ENCODE results near the gene C16orf96. TPM values are rescaled to one million over a fixed set of nuclear protein-coding genes. Genes with fewer than 3 reads are reported as not detected.

C16orf96 gene
- total RNA-seq, 1 donor from 2014 or later: not detected

DNA sequence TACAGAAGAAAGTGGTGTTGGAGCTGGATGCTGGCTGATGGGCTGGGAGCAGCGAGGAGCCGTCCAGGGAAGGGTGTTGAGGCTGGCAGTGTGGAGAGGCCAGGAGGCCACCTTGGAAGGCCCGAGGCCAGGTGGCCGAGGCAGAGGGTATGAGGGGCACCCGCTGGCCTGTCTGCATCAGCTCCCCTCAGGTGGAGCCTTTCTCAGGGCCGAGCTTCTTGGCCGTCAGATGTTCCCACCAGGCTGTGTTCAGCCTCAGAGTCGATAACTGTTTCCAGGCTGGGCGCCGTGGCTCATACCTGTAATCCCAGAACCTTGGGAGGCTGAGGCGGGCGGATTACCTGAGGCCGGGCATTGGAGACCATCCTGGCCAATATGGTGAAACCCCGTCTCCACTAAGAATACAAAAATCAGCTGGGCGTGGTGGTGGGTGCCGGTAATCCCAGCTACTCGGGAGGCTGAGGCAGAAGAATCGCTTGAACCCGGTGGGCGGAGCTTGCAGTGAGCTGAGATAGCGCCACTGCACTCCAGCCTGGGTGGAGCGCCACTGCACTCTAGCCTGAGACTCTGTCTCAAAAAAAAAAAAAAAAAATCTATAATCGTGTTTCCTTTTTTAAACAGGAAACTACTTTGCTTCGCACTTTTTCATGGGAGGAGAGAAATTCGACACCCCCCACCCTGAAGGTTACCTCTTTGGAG lies 93.8 kb downstream of the C16orf96 start:
- DNase-seq: no peak

Small RNAs within 50 kb of the gene (small RNA-seq; reads per million reads assigned to genes)
- not detected for gene RN7SL850P

Other genes with a start within 250 kb of the C16orf96 start
- 5.1 TPM for gene GLIS2, start 240.3 kb upstream of the C16orf96 start, total RNA-seq
- 21.2 TPM for gene PAM16, start 205.0 kb upstream of the C16orf96 start, total RNA-seq
- gene VASN, start 184.5 kb upstream of the C16orf96 start, total RNA-seq: 2.5 TPM
- gene CORO7, start 139.7 kb upstream of the C16orf96 start, total RNA-seq: 38.8 TPM
- gene DNAJA3, start 130.5 kb upstream of the C16orf96 start, total RNA-seq: 32.1 TPM
- 51.2 TPM for gene NMRAL1, start 81.7 kb upstream of the C16orf96 start, total RNA-seq
- gene HMOX2, start 79.9 kb upstream of the C16orf96 start, total RNA-seq: 27.0 TPM
- gene CDIP1, start 17.6 kb upstream of the C16orf96 start, total RNA-seq: 11.1 TPM
- gene UBALD1, start 58.5 kb downstream of the C16orf96 start, total RNA-seq: 1.7 TPM
- gene MGRN1, start 68.5 kb downstream of the C16orf96 start, total RNA-seq: 41.5 TPM
- gene NUDT16L1, start 137.2 kb downstream of the C16orf96 start, total RNA-seq: 33.4 TPM
- 19.8 TPM for gene ANKS3, start 177.9 kb downstream of the C16orf96 start, total RNA-seq
- gene DNAAF8, start 178.2 kb downstream of the C16orf96 start, total RNA-seq: 0.62 TPM
- 10.5 TPM for gene ZNF500, start 210.8 kb downstream of the C16orf96 start, total RNA-seq
- not detected for gene SEPTIN12, start 232.0 kb downstream of the C16orf96 start, total RNA-seq
- gene SMIM22, start 239.0 kb downstream of the C16orf96 start, total RNA-seq: not detected
- gene ROGDI, start 246.3 kb downstream of the C16orf96 start, total RNA-seq: 38.7 TPM